Naive B cell (primary cell): ENCODE measurements around the gene CCDC57. TPM values are rescaled to one million over a fixed set of nuclear protein-coding genes. Genes with fewer than 3 reads are reported as not detected.

ENCODE experiments used
- ATAC-seq, 2 donors: fragments of 150-1000 bp; cut with Tn5 transposase; 2 replicates each; pipeline ENCODE4 v1.10.0; 2021; ENCODE audit warnings: low read depth in 2 of 2, mild to moderate bottlenecking in 2 of 2, moderate library complexity in 2 of 2
- DNase-seq: peaks from one replicate; pipeline ENCODE4 v3.0.0; 2022
- H3K27ac Mint-ChIP-seq, 6 donors: one replicate each; pipeline ENCODE4 v1.8.0; 2020 to 2022; ENCODE audit warnings: mild to moderate bottlenecking in 6 of 6, mixed read lengths in 6 of 6, moderate library complexity in 5 of 6, inconsistent platforms in 2 of 6
- H3K27me3 Mint-ChIP-seq, 3 donors: one replicate each; pipeline ENCODE4 v1.8.0; 2021 to 2022; ENCODE audit warnings: mixed read lengths in 3 of 3, mild to moderate bottlenecking in 1 of 3
- H3K36me3 Mint-ChIP-seq, 2 donors: one replicate each; pipeline ENCODE4 v1.8.0; 2020 to 2022; ENCODE audit warnings: mixed read lengths in 2 of 2, inconsistent platforms in 1 of 2, mild to moderate bottlenecking in 1 of 2
- H3K4me1 Mint-ChIP-seq, 3 donors: one replicate each; pipeline ENCODE4 v1.8.0; 2020 to 2022; ENCODE audit warnings: mixed read lengths in 3 of 3, inconsistent platforms in 1 of 3, mild to moderate bottlenecking in 1 of 3, moderate library complexity in 1 of 3
- H3K4me3 Mint-ChIP-seq, 8 donors: one replicate each; pipeline ENCODE4 v1.8.0; 2020 to 2022; ENCODE audit warnings: mild to moderate bottlenecking in 8 of 8, mixed read lengths in 8 of 8, moderate library complexity in 8 of 8, inconsistent platforms in 2 of 8
- H3K9me3 Mint-ChIP-seq, 7 donors: one replicate each; pipeline ENCODE4 v1.8.0; 2020 to 2022; ENCODE audit warnings: mixed read lengths in 7 of 7, mild to moderate bottlenecking in 5 of 7, inconsistent platforms in 2 of 7, moderate library complexity in 1 of 7
- polyA plus RNA-seq, 6 donors: library from polyadenylated mRNA; unstranded; fragments of 300-500 nt; fragmentation: Illumina TruSeq; gene quantifications; one replicate each; pipeline ENCODE4 v1.2.3, GENCODE V29; 2021; ENCODE audit warnings: low read depth in 6 of 6

Gene CCDC57
- polyA plus RNA-seq, 6 donors from 2014 or later, result 15.9 to 31.8 (median 26.5) TPM

GRCh38 chr17:82053556-82054263 is 158.9 kb downstream of the CCDC57 start:
- DNase-seq (no peak), ATAC-seq (no peak)
- Mint-ChIP-seq H3K4me1 (peaks cover 3 to 13% (median 10%) of the 10 kb centered on the region in 3 donors), H3K27me3 (no peaks in the 10 kb centered on the region), H3K27ac (peak overlapping the region in 1 of 6 donors; percentile 54), H3K4me3 (peak overlapping the region; percentile 62 to 90 (median 77)), H3K9me3 (no peaks in the 10 kb centered on the region), H3K36me3 (no peaks in the 10 kb centered on the region)

GRCh38 chr17:82053130-82053529 is 159.5 kb downstream of the CCDC57 start:
- no peaks in the 10 kb centered on the region for H3K9me3 Mint-ChIP-seq
- H3K27me3 Mint-ChIP-seq, result no peaks in the 10 kb centered on the region
- no peaks in the 10 kb centered on the region for H3K36me3 Mint-ChIP-seq
- peaks cover 3 to 13% (median 10%) of the 10 kb centered on the region in 3 donors for H3K4me1 Mint-ChIP-seq
- H3K4me3 Mint-ChIP-seq, result peak overlapping the region; percentile 62 to 90 (median 77)
- H3K27ac Mint-ChIP-seq, result no peak overlapping the region
- ATAC-seq, result no peak
- DNase-seq, result no peak

- ATAC-seq (no peak), DNase-seq (no peak)
- H3K27ac Mint-ChIP-seq, result peak overlapping the region in 2 of 6 donors; percentile 47 to 66
- H3K4me3 Mint-ChIP-seq, result peak overlapping the region; percentile 62 to 90 (median 77)
- H3K36me3 Mint-ChIP-seq, result no peaks in the 10 kb centered on the region
- H3K4me1 Mint-ChIP-seq, result peaks cover 3 to 13% (median 10%) of the 10 kb centered on the region in 3 donors
- no peaks in the 10 kb centered on the region for H3K9me3 Mint-ChIP-seq
- H3K27me3 Mint-ChIP-seq, result no peaks in the 10 kb centered on the region
These were observed 160.0 kb downstream of the CCDC57 start for GRCh38 chr17:82052638-82053059.

GRCh38 chr17:82051776-82052637 is 160.6 kb downstream of the CCDC57 start, which contains the start of the genes GPS1 and RFNG:
Gene GPS1, plus strand, starts transcription at chr17:82051898. Its CDS starts 34 bp downstream, at chr17:82051932.
Gene RFNG, minus strand, starts transcription at chr17:82051811. Its CDS starts 45 bp downstream, at chr17:82051766.
- ATAC-seq, result peak; percentile 95 to 96
- peaks cover 8 to 18% (median 10%) of the 10 kb centered on the region in 3 donors for H3K4me1 Mint-ChIP-seq
- no peaks in the 10 kb centered on the region for H3K27me3 Mint-ChIP-seq
- peak; percentile 74 for DNase-seq
- H3K36me3 Mint-ChIP-seq, result no peaks in the 10 kb centered on the region
- no peaks in the 10 kb centered on the region for H3K9me3 Mint-ChIP-seq
- H3K4me3 Mint-ChIP-seq, result peak within 1 kb of the TSS; percentile 76 to 92 (median 86)
- peak within 1 kb of the TSS in 4 of 6 donors; percentile 47 to 97 (median 80) for H3K27ac Mint-ChIP-seq

Other genes starting within 250 kb of the CCDC57 start
- gene ASPSCR1, start 235.2 kb downstream of the CCDC57 start, polyA plus RNA-seq, result 10 to 100 TPM; 20.2 to 31.0 (median 25.0) TPM
- 10 to 100 TPM; 52.6 to 77.6 (median 58.3) TPM for gene CENPX, start 190.0 kb downstream of the CCDC57 start, polyA plus RNA-seq
- gene LRRC45, start 189.5 kb downstream of the CCDC57 start, polyA plus RNA-seq, result 1 to 10 TPM; 1.3 to 4.6 (median 2.6) TPM
- not detected for gene RAC3, start 181.2 kb downstream of the CCDC57 start, polyA plus RNA-seq
- 100 to 1,000 TPM in 2 of 6 donors, 10 to 100 TPM in 4; 74.0 to 199 (median 98.1) TPM for gene DCXR, start 175.1 kb downstream of the CCDC57 start, polyA plus RNA-seq
- gene RFNG, start 161.0 kb downstream of the CCDC57 start, polyA plus RNA-seq, result 1 to 10 TPM; 2.6 to 7.6 (median 4.8) TPM
- gene GPS1, start 160.9 kb downstream of the CCDC57 start, polyA plus RNA-seq, result 100 to 1,000 TPM; 103 to 138 (median 109) TPM
- 10 to 100 TPM; 52.4 to 86.5 (median 68.2) TPM for gene DUS1L, start 147.0 kb downstream of the CCDC57 start, polyA plus RNA-seq
- gene FASN, start 114.6 kb downstream of the CCDC57 start, polyA plus RNA-seq, result under 1 TPM in 5 of 6 donors, not detected in 1; 0.05 to 0.75 (median 0.50) TPM
- 1 to 10 TPM; 1.9 to 3.6 (median 1.9) TPM for gene SLC16A3, start 16.2 kb upstream of the CCDC57 start, polyA plus RNA-seq
- 10 to 100 TPM; 27.7 to 78.6 (median 63.4) TPM for gene CSNK1D, start 60.9 kb upstream of the CCDC57 start, polyA plus RNA-seq
- 1 to 10 TPM in 2 of 6 donors, under 1 TPM in 2, not detected in 2; 0.50 to 1.5 (median 1.0) TPM for gene CD7, start 104.8 kb upstream of the CCDC57 start, polyA plus RNA-seq
- gene SECTM1, start 120.9 kb upstream of the CCDC57 start, polyA plus RNA-seq, result 1 to 10 TPM in 1 of 6 donors, under 1 TPM in 1, not detected in 4; 0.19 to 2.2 TPM
- not detected for gene TEX19, start 146.4 kb upstream of the CCDC57 start, polyA plus RNA-seq
- not detected for gene UTS2R, start 158.9 kb upstream of the CCDC57 start, polyA plus RNA-seq
- 10 to 100 TPM; 10.8 to 30.5 (median 18.2) TPM for gene HEXD, start 205.5 kb upstream of the CCDC57 start, polyA plus RNA-seq
- 10 to 100 TPM; 22.8 to 31.6 (median 26.1) TPM for gene OGFOD3, start 205.7 kb upstream of the CCDC57 start, polyA plus RNA-seq
- gene CYBC1, start 237.9 kb upstream of the CCDC57 start, polyA plus RNA-seq, result 100 to 1,000 TPM; 274 to 340 (median 303) TPM
- gene NARF, start 245.9 kb upstream of the CCDC57 start, polyA plus RNA-seq, result 100 to 1,000 TPM in 3 of 6 donors, 10 to 100 TPM in 3; 72.3 to 137 (median 95.0) TPM